Stomach (tissue), 9 donors: ENCODE measurements around the gene ZNF860. TPM values are rescaled to one million over a fixed set of nuclear protein-coding genes. Genes with fewer than 3 reads are reported as not detected.
A peak's percentile ranks its signal among the peaks of the same experiment; 100 is the strongest.

Source experiments
- DNase-seq, 2 donors: peaks; one replicate each; pipeline versions ENCODE4 v3.0.0 to v3.0.0-alpha.2; 2013 to 2019
- H3K27ac ChIP-seq, 5 donors: fragments of 200-600 bp in 4 of 5; sonication (generic) in 4 of 5; one replicate each; pipeline ENCODE4 v1.5.1; 2013 to 2019; ENCODE audit warnings: mild to moderate bottlenecking in 1 of 5, moderate library complexity in 1 of 5
- H3K27me3 ChIP-seq, 3 donors: fragments of 200-600 bp; sonication (generic); one replicate each; pipeline ENCODE4 v1.5.1; 2017 to 2019; ENCODE audit warnings: mixed run types in 1 of 3
- H3K36me3 ChIP-seq, 4 donors: fragments of 200-600 bp; sonication (generic); 1 replicate in 3 of 4; 2 replicates in 1 of 4; pipeline ENCODE4 v1.5.1; 2016 to 2019
- H3K4me1 ChIP-seq, 4 donors: fragments of 200-600 bp; sonication (generic); one replicate each; pipeline ENCODE4 v1.5.1; 2016 to 2019
- H3K4me3 ChIP-seq, 4 donors: fragments of 200-600 bp; sonication (generic) in 3 of 4; one replicate each; pipeline ENCODE4 v1.5.1; 2016 to 2019; ENCODE audit warnings: mild to moderate bottlenecking in 1 of 4
- H3K9me3 ChIP-seq, 4 donors: fragments of 200-600 bp; sonication (generic); one replicate each; pipeline ENCODE4 v1.5.1; 2016 to 2019
- CTCF ChIP-seq, 7 experiments: fragments of 450-650 bp in 4 of 7; fragments of 200-600 bp in 3 of 7; sonication (generic) in 3 of 7; IDR thresholded peaks; one replicate each; pipeline ENCODE4 v1.5.1; 2016 to 2019; ENCODE audit warnings: antibody characterized with exemption in 7 of 7, control low read depth in 2 of 7, mild to moderate bottlenecking in 1 of 7
- EP300 ChIP-seq: sonication (generic); formaldehyde crosslinking; IDR thresholded peaks from one replicate; pipeline ENCODE4 v1.6.1; 2017; ENCODE audit warnings: antibody characterized with exemption
- POLR2A ChIP-seq, 4 donors: fragments of 450-650 bp; IDR thresholded peaks; one replicate each; pipeline ENCODE4 v1.6.1; 2016; ENCODE audit warnings: antibody characterized with exemption in 4 of 4, control low read depth in 2 of 4, mild to moderate bottlenecking in 1 of 4, moderate library complexity in 1 of 4
- POLR2AphosphoS5 ChIP-seq, 3 donors: sonication (generic); formaldehyde crosslinking; IDR thresholded peaks; one replicate each; pipeline ENCODE4 v1.6.1; 2016; ENCODE audit warnings: antibody characterized with exemption in 3 of 3
- WGBS, 5 donors: extraction: QIAGEN DNeasy Blood & Tissue Kit in 3 of 5; methylation state at CpG; one replicate each; pipeline versions ENCODE4 v1.1.5 to v1.1.7; 2013 to 2018; 5-methylcytosine and 5-hydroxymethylcytosine counted together
- intact Hi-C: fragments of 100-400 bp; cut with DNase I; formaldehyde crosslinking; loops from one replicate; pipeline ENCODE4 v1.15.1; 2023; ENCODE audit warnings: low total_unique reads
- polyA plus RNA-seq, 3 donors: library from polyadenylated mRNA; stranded (reverse); fragments of 200-250 nt; gene quantifications; one replicate each; pipeline ENCODE4 v1.2.3, GENCODE V29; 2013
- total RNA-seq, 5 donors: library from RNA; depleted of rRNA; stranded (reverse); fragments of >200 nt; gene quantifications; one replicate each; pipeline versions ENCODE4 v1.1.0 to v1.2.3, GENCODE V29; 2014 to 2016
- donor health status: healthy with polysubstance abuse.
- donor health status: Bipolar disorder and iron deficiency.
- donor health status: healthy.

ZNF860 gene
- total and polyA plus RNA-seq, 8 donors: 0.50 to 2.0 (median 1.3) TPM; not detected in 4

- H3K27me3 ChIP-seq: no peaks in the 10 kb centered on the region
- no peak for DNase-seq
- no peak overlapping the region for H3K4me3 ChIP-seq
- 67 to 85% (median 69%) methylated on average over 7 of the region's 7 CpGs for WGBS, 5 donors
- peaks cover 0 to 23% (median 4%) of the 10 kb centered on the region in 4 donors for H3K4me1 ChIP-seq
- no peaks in the 10 kb centered on the region for H3K9me3 ChIP-seq
- intact Hi-C loops: loop anchor here (5.0 kb wide), 1 partner anchor 121 kb away; no protein-coding TSS in a partner anchor
- no peaks in the 10 kb centered on the region for H3K36me3 ChIP-seq
- TF ChIP-seq CTCF (IDR thresholded peaks at IDR 0.05): no peak
- no peak for TF ChIP-seq POLR2AphosphoS5 (IDR thresholded peaks at IDR 0.05)
- no peak for TF ChIP-seq POLR2A (IDR thresholded peaks at IDR 0.05)
- TF ChIP-seq EP300: no peak
- H3K27ac ChIP-seq: no peak overlapping the region
These were observed 39.6 kb downstream of the ZNF860 start for GRCh38 chr3:32021155-32021554.

GRCh38 chr3:32021748-32022147 lies 40.2 kb downstream of the ZNF860 start:
- DNase-seq: no peak
- no peak for TF ChIP-seq POLR2AphosphoS5 (IDR thresholded peaks at IDR 0.05)
- H3K36me3 ChIP-seq: no peaks in the 10 kb centered on the region
- intact Hi-C loops: loop anchor here (5.0 kb wide), 1 partner anchor 121 kb away; no protein-coding TSS in a partner anchor
- no peak overlapping the region for H3K4me3 ChIP-seq
- H3K27me3 ChIP-seq: no peaks in the 10 kb centered on the region
- H3K9me3 ChIP-seq: no peaks in the 10 kb centered on the region
- 31 to 66% (median 48%) methylated on average over 3 of the region's 3 CpGs for WGBS, 5 donors
- H3K27ac ChIP-seq: no peak overlapping the region
- peaks cover 0 to 23% (median 4%) of the 10 kb centered on the region in 4 donors for H3K4me1 ChIP-seq

GRCh38 chr3:32022947-32023346 lies 41.4 kb downstream of the ZNF860 start:
- Histone ChIP-seq H3K4me1 (peaks cover 0 to 14% (median 4%) of the 10 kb centered on the region in 4 donors), H3K36me3 (no peaks in the 10 kb centered on the region), H3K9me3 (no peaks in the 10 kb centered on the region), H3K4me3 (no peak overlapping the region), H3K27me3 (no peaks in the 10 kb centered on the region), H3K27ac (no peak overlapping the region)
- intact Hi-C loops: loop anchor here (5.0 kb wide), 1 partner anchor 119 kb away; no protein-coding TSS in a partner anchor
- TF ChIP-seq EP300 (no peak), POLR2A (IDR thresholded peaks at IDR 0.05) (no peak), POLR2AphosphoS5 (IDR thresholded peaks at IDR 0.05) (peak in 1 of 3 donors; percentile 9), CTCF (IDR thresholded peaks at IDR 0.05) (no peak)
- DNase-seq: no peak
- 13 to 63% (median 34%) methylated on average over 2 of the region's 2 CpGs for WGBS, 5 donors

GRCh38 chr3:32026593-32026992 lies 45.0 kb downstream of the ZNF860 start:
- TF ChIP-seq EP300 (no peak), POLR2AphosphoS5 (IDR thresholded peaks at IDR 0.05) (no peak)
- no peak for DNase-seq
- Histone ChIP-seq H3K4me1 (no peaks in the 10 kb centered on the region), H3K9me3 (no peaks in the 10 kb centered on the region), H3K27me3 (no peaks in the 10 kb centered on the region), H3K27ac (no peak overlapping the region), H3K4me3 (no peak overlapping the region), H3K36me3 (no peaks in the 10 kb centered on the region)
- 81 to 88% (median 86%) methylated on average over 6 of the region's 6 CpGs for WGBS, 5 donors
- intact Hi-C loops: no loop called here

- TF ChIP-seq POLR2A (IDR thresholded peaks at IDR 0.05) (no peak), EP300 (no peak), POLR2AphosphoS5 (IDR thresholded peaks at IDR 0.05) (no peak), CTCF (IDR thresholded peaks at IDR 0.05) (no peak)
- intact Hi-C loops: no loop called here
- no peak for DNase-seq
- WGBS, 5 donors: 78 to 89% (median 85%) methylated on average over 3 of the region's 3 CpGs
- H3K4me1 ChIP-seq: no peaks in the 10 kb centered on the region
- H3K4me3 ChIP-seq: no peak overlapping the region
- peaks cover 7 to 13% (median 10%) of the 10 kb centered on the region in 4 donors for H3K9me3 ChIP-seq
- no peaks in the 10 kb centered on the region for H3K27me3 ChIP-seq
- no peak overlapping the region for H3K27ac ChIP-seq
- H3K36me3 ChIP-seq: no peaks in the 10 kb centered on the region
These were observed 56.4 kb downstream of the ZNF860 start for GRCh38 chr3:32037932-32038267.
